ENCODE results near the gene NEURL1B.

The NEURL1B gene

GRCh38 chr5:172740428-172741205 is 99.6 kb downstream of the NEURL1B start:
- no peak for DNase-seq
